ENCODE data around the gene ATG2A.

Gene ATG2A

GRCh38 chr11:64884019-64884418 is 33.0 kb downstream of the ATG2A start:
- no peak for DNase-seq

GRCh38 chr11:64883575-64883974 is 33.4 kb downstream of the ATG2A start:
- DNase-seq: no peak

GRCh38 chr11:64882243-64882642 is 34.8 kb downstream of the ATG2A start:
- no peak for DNase-seq

GRCh38 chr11:64881476-64881875 is 35.5 kb downstream of the ATG2A start:
- DNase-seq: no peak

GRCh38 chr11:64880240-64881001 is 36.6 kb downstream of the ATG2A start:
- DNase-seq: peak in 1 of 2 donors; percentile 64

- peak in 1 of 2 donors; percentile 62 for DNase-seq
Observed at GRCh38 chr11:64879244-64879900, 37.6 kb downstream of the ATG2A start.

- DNase-seq: peak; percentile 100
Observed at GRCh38 chr11:64878494-64879243, 38.3 kb downstream of the ATG2A start, which contains the start of gene EHD1. Gene EHD1, minus strand, starts transcription at chr11:64878621. Its CDS starts 157 bp downstream, at chr11:64878464.

GRCh38 chr11:64878223-64878493 is 38.9 kb downstream of the ATG2A start:
- no peak for DNase-seq

GRCh38 chr11:64877390-64878222 is 39.4 kb downstream of the ATG2A start:
- no peak for DNase-seq

- no peak for DNase-seq
Observed at GRCh38 chr11:64876835-64877341, 40.1 kb downstream of the ATG2A start.

- no peak for DNase-seq
Observed at GRCh38 chr11:64876229-64876750, 40.7 kb downstream of the ATG2A start.

- DNase-seq: no peak
Observed at GRCh38 chr11:64875369-64876228, 41.4 kb downstream of the ATG2A start.

GRCh38 chr11:64874308-64875240 is 42.4 kb downstream of the ATG2A start:
- peak in 1 of 2 donors; percentile 60 for DNase-seq

GRCh38 chr11:64872790-64873488 is 44.1 kb downstream of the ATG2A start:
- DNase-seq: no peak

GRCh38 chr11:64871492-64871891 is 45.5 kb downstream of the ATG2A start:
- no peak for DNase-seq

GRCh38 chr11:64870893-64871466 is 46.0 kb downstream of the ATG2A start:
- no peak for DNase-seq

- peak in 1 of 2 donors; percentile 65 for DNase-seq
Observed at GRCh38 chr11:64870176-64870892, 46.7 kb downstream of the ATG2A start.

- DNase-seq: no peak
Observed at GRCh38 chr11:64869571-64870175, 47.3 kb downstream of the ATG2A start.

All from CD4-positive, alpha-beta T cell treated with Interleukin-1 beta for 1 hour (primary cell).